Medulla oblongata (tissue), 1 donor: ENCODE results near the gene LILRB2.
"Not testable (repeated sequence)": the region's sequence is repeated elsewhere in the genome, so short reads cannot be mapped to it uniquely, and the experiment has no call there.

Experiments
- DNase-seq: peaks from one replicate; pipeline ENCODE4 v3.0.0-alpha.2; 2015; ENCODE audit errors: extremely low spot score

Gene LILRB2

GRCh38 chr19:54305141-54305540 lies 24.2 kb upstream of the LILRB2 start:
- DNase-seq = no peak

- peak; percentile 78 for DNase-seq
Observed at GRCh38 chr19:54302257-54302656, 21.3 kb upstream of the LILRB2 start.

DNA sequence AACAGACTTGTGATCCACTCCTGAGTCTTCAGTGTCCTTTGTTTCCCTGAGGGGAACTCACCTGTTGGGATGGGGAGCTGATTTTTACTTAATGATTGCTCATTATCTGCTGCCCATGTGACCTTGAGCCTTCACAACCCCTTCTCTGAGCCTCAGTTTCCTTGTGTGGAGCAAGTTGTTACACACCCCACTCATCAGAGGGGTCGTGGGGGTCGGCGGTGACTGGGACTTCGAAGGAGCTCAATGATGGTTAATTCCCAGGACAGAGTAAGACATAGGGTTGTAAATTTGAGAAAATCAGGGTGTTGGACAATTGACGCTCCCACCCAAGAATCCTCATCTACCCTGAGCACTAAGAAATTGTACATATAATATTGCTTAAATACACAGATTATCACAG lies 18.6 kb upstream of the LILRB2 start:
- DNase-seq = no peak

- DNase-seq = no peak
Observed at GRCh38 chr19:54299126-54299498, 18.2 kb upstream of the LILRB2 start.

DNA sequence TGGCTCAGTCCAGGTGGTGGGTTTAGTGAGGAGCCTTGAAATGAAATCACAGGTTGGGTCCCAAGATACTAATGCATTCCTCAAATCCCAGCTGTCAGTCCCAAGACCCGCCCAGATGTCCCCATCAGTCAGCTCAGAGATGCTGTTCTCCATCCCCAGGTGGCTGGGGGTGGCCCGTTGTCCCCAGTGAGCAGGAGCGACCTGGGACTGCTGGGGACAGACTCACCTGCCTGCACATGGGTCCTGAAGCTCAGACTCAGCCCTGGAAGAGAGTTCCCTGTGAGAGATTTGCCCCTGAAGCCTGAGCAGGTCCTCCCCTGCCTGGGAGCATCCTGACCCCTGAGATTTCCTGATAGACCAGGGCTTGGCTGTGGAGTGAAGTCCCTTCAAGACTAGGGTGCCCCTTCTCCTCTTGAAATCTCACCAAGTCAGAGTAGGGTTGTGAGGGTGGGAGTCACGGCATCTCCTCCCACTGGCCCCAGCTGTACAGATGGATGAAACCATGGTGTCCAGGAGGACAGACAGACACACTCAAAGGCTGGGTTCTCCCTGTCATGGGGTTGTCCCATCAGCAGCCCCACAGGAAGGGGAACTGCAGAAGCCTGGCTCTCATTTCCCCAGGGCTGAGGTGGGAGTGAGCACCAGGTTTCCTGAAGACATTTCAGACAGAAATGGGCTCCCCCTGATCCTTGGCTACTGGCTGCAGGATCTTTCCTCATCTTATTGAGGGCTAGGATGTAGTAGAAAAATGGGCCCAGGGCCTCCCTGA lies 17.6 kb upstream of the LILRB2 start:
- no peak for DNase-seq

DNA sequence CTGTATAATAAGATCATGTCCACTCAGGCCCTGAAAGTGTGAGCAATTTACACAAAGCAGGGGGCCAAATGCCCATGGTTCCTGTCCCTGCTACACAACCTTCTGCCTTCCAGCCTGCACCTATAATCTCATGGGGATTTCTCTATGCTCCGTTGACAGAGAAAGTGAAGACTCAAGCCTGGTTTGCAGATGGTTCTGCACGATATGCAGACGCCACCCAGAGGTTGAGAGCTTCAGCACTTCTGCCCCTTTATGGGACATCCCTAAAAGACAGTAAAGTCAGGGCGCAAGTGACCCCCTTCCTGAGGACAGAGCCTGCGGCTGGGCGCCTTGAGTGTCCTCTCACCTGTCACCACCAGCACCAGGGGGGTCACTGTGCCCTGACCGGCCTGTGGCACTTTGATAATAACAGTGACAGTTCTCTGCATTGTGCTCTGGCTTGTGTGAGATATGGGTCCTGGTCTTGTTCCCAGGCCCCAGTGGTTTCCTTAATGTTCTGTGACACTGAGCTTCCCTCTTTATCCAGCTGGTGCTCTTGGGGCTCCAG lies 16.9 kb upstream of the LILRB2 start:
- DNase-seq = no peak

GRCh38 chr19:54294539-54294938 lies 13.6 kb upstream of the LILRB2 start:
- no peak for DNase-seq

- DNase-seq = not testable (repeated sequence)
Observed at GRCh38 chr19:54289160-54289559, 8.2 kb upstream of the LILRB2 start.

- no peak for DNase-seq
Observed at GRCh38 chr19:54287456-54287855, 6.5 kb upstream of the LILRB2 start.

DNA sequence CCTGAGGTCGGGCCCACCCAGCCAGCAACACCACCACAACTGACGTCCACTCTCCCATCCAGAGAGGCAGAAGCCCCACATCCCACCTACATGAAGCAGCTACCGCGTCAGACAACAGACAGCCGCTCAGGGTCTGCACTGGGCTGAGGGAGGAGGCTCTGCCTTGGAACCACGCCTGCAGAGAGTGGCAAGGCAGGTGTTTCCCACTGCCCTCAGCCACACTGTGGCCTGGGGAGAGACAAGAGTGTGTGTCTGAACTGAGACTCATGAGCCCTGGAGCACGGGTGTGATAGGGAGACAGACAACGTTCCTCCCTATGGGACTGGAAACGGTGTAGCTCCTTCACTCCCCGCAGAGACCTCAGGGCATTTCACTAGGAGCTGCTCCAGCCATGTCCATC lies 5.4 kb upstream of the LILRB2 start:
- not testable (repeated sequence) for DNase-seq

- not testable (repeated sequence) for DNase-seq
Observed at GRCh38 chr19:54285427-54286056, 4.6 kb upstream of the LILRB2 start.

GRCh38 chr19:54282686-54283470 lies 2.0 kb upstream of the LILRB2 start:
- no peak for DNase-seq

DNA sequence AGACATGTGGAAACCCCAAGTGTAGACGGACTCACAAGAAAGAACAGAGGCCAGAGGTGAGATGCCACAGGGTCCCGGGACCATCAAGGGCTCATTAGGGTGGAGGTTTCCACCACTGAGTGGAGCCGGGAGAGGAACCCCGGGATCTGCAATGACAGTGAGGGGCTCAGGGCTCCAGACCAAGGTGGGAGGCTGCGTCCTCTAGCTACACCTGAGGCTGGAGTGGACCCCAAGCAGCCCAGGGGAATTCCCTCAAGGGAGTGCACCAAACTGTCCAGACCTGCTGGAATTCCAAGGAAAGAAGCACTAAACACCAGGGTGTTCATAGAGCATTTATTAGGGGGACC lies 792 bp upstream of the LILRB2 start:
- DNase-seq = not testable (repeated sequence)

GRCh38 chr19:54280441-54280840 lies 469 bp downstream of the LILRB2 start:
- peak; percentile 29 for DNase-seq

DNA sequence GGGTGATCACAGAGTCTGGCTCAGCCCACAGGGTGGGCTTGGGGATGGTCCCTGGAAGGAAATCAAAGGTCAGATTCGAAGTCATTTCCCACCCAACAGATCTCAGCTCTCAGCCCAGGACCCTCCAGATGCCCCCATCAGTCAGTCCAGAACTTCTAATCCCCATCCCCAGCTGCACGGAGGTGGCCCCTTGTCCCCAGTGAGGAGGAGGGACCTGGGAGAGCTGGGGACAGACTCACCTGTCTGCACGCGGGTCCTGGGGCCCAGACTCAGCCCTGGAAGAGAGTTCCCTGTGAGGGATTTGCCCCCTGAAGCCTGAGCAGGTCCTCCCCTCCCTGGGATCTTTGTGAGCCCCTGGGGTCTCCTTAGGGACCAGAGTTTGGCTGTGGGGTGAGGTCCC lies 885 bp downstream of the LILRB2 start:
- not testable (repeated sequence) for DNase-seq

GRCh38 chr19:54279406-54279962 lies 1.4 kb downstream of the LILRB2 start:
- no peak for DNase-seq

DNA sequence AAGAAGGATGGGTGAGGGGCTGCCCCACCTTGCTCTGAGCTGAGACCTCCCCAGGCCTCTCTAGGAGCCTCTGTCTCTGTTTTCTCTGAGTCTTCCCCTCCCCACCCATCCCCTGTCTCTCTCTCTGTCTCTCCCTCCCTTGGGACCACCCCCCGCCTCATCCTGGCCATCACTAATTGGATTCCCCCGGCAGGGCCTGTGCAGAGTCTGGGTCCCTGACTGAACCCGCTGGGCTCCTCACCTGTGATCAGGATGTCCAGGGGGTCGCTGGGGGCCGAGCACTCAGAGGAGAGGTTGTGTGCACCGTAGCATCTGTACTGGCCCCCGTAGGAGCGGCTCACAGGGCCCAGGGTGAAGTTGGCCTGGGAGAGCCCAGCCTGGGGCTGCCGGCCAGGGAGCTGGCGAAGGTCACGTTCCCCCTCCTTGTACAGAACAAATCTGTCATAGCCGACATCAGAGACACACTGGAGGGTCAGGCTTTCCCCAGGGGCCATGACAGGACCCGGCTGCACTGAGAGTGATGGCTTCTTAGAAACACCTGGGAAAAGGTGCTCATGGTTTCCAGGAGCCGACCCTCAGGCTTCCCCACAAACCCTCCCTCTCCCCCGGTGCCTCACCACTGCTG lies 2.2 kb downstream of the LILRB2 start:
- not testable (repeated sequence) for DNase-seq

- DNase-seq = not testable (repeated sequence)
Observed at GRCh38 chr19:54278056-54278455, 2.9 kb downstream of the LILRB2 start.

DNA sequence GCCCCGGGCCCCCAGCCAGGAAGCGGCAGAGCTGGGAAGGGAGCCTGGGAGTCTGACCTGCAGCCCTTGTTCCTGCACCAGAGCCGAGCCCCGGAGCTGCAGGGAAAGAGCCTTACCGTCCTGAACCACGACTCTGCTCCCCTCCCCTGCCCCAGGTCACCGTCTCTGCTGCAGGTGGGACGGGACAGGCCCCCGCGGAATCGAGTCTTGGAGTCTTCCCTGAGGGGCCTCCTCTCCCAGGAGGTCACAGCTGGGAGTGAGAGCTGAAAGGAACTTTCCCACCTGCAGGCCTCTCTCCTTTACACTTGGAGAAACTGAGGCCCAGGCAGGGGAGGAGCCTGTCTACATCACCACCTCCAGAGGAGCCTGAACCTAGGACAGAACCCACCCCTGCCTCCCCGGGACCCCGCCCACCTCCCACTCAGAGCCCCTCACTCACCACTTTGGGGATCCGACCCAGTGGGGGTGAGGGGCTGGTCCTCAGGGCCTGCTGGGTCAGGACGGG lies 3.7 kb downstream of the LILRB2 start:
- DNase-seq = not testable (repeated sequence)

DNA sequence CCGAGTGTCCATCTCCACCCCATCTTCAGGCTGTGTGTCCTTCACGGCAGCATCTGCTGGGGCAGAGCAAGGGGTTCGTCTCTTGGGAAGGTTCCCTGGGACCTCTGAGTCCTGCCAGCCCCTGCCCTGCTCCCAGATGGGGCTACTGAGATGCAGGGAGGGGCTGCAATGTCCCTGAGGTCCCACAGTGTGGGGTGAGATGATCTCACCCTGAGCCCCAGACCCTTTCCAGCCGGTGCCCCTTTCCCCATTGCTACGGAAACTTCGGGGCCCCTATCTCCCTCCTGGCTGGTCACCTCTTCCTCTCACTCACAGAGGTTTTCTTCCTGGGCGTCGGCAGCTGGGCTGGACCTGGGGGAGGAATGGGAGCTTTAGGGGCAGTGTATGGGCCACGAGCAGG lies 5.0 kb downstream of the LILRB2 start:
- DNase-seq = no peak

GRCh38 chr19:54274516-54274915 lies 6.4 kb downstream of the LILRB2 start:
- DNase-seq = not testable (repeated sequence)
